GM19023 (cell line): ENCODE measurements around the gene NOP53.
"Not testable (repeated sequence)": the region's sequence is repeated elsewhere in the genome, so short reads cannot be mapped to it uniquely, and the experiment has no call there.

Experiments used
- ATAC-seq: cut with Tn5 transposase; IDR thresholded peaks from one replicate; pipeline ENCODE4 v1.9.1; 2021; ENCODE audit warnings: mild to moderate bottlenecking, moderate library complexity; ENCODE audit not compliant: unreplicated experiment

NOP53 gene

DNA sequence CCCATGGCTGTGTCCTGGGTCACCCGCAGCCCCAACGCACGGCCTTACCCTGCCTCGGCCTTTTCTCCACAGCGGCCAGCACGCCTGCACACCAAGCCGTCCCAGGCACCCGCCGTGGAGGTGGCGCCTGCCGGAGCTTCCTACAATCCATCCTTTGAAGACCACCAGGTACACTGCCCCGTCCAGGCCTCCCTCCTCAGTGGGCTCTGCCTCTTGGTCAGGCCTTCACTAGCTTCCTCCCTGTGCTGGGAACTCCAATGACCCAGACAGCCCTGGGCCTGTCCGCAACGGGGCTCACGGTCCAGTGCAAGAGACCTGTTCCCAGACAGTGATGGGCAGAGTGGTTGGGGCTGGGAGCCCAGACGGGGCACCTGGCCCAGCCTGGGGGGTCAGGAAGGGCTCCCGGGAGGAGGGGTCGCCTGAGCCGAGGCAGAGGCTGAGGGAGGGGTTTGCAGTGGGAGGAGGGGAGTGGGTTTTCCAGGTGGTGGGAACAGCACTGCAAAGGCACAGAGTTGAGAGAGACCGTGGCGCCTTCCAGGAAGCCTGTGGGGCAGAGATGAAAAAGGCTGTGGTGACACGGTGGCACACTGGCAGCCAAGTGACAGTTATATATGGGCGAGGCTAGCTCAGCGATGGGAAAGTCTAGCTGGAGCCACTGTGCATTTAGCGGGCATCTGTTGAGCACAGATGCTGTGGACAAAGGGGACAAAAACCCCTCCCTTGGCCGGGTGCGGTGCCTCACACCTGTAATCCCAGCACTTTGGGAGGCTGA, 7.3 kb downstream of the NOP53 start:
- ATAC-seq, result no peak

DNA sequence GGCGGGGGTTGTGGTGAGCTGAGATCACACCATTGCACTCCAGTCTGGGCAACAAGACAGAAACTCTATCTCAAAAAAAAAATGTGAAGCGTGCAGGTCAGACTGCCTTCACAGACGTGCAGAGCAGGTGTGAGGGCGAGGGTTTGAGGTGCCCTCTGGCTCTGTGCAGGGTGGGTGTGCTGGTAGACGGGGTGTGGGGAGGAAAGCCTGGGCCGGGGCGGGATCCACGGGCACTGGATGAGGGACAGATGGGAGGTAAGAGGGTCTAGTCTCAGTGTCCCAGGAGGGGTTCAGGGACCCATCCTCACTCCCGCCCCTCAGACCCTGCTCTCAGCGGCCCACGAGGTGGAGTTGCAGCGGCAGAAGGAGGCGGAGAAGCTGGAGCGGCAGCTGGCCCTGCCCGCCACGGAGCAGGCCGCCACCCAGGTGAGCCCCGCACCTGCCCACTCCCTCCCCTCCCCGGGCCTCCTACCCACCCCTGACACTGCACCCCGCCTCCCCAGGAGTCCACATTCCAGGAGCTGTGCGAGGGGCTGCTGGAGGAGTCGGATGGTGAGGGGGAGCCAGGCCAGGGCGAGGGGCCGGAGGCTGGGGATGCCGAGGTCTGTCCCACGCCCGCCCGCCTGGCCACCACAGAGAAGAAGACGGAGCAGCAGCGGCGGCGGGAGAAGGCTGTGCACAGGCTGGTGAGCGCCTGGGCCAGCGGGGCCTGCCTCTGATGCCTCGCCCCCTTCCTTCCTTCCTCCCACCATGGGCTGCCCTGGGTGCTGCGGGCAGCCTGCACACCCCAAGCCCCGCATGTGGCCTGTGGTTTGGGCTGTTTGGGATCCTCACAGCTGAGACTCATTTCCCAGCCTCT, 9.1 kb downstream of the NOP53 start:
- ATAC-seq, result no peak

- no peak for ATAC-seq
These were observed 9.9 kb downstream of the NOP53 start for GRCh38 chr19:47755065-47755761.

DNA sequence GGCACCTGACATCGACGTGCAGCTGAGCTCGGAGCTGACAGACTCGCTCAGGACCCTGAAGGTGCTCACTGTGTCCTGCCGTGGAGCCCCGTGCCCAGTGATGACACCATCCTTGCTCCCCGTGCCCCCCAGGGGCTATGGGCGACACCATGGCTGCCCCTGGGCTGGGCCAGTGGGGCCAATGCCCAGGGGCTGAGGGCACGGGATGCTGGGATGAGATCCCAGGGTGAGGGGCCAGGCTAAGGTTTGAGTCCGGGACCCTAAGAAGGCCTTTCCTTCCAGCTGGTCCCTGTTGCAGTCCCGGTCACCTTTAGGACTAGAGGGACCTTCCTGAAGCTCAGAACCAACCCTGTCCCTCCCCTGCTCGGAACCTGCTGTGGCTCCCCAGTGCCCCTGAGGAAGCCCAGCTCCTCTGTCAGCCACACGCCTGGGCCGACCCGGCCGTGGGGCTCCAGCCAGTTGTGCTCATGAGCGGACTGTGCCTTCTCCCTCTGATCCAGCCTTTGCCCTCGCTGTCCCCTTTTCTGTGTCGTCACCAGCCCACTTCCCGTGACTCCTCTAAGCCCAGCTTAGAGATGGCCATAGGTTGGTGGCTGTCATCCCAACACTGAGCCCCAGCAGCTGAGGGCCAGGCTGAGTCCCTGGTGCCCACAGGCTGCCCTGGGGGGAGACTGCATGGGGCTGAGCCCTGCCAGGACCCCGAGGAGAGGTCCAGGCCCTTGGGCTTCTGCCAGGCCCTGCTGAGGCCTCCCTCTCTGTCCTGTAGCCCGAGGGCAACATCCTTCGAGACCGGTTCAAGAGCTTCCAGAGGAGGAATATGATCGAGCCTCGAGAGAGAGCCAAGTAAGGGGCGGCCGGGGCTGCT, 10.6 kb downstream of the NOP53 start:
- no peak for ATAC-seq

DNA sequence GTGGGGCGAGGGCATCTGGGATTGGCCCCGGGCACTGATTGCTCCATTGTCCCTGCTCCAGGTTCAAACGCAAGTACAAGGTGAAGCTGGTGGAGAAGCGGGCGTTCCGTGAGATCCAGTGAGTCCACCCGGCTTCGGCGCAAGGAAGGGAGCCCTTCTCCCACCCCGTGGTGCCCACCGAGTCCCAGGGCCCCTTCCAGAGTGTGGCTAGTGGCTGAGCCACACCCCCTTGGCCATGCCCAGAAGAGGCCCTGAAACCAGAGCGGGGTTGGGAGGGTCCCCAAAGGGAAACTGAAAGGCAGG, 11.2 kb downstream of the NOP53 start:
- ATAC-seq, result no peak

DNA sequence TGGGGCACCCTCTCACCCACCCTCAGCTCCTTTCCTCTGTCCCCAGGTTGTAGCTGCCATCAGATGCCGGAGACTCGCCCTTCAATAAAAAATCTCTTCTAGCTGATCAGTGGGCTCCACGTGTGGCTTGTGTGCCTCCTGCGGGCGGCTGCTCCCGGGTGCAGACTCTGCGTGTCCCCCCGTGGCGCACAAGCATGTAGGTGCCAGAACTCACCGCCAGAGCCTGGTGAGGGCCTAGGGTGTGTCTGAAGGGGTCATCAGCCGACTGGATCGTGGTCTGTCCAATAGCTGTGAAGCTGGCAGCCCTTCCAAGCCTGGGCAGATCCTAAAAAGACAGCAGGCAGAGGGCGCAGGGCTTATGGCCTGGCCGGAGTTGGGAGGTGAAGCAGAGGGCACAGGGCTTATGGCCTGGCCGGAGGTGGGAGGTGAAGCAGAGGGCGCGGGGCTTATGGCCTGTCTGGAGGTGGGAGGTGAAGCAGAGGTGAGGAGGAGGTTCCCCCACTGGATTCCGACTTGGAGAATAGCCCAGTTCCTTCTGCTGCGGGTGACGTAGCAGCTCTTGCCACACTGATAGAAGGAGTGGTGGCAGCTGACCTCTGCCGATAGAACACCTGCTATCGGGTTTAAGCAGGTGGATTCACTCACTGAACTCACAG, 11.7 kb downstream of the NOP53 start:
- ATAC-seq, result no peak

DNA sequence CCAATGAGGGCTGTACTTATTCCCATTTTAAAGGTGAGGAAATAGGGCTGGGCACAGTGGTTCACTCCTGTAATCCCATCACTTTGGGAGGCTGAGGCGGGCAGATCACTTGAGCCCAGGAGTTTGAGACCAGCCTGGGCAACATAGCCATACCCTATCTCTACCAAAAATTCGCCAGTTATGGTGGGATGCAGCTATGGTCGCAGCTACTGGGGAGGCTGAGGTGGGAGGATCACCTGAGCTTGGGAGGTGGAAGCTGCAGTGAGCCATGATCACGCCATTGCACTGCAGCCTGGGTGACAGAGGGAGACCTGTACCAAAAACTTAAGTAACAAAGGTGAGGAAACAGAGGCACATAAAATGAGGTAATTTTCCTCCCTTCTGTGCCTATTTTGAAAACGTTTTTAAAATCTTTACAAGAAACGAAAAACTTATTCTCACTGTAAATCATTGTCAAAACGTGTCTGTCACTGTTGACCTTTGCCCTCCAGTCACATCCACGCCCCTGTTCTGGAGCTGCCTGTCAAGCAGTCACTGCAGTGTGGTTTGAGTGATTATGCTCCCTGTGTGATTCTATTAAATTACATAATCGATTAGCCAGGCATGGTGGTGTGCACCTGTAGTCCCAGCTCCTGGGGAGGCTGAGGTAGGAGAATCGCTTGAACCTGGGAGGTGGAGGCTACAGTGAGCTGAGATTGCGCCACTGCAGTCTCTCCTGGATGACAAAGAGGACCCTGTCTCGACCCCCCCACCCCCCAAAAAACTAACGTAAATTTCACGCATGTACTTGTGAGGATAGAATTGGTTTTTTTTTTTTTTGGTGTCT, 12.5 kb downstream of the NOP53 start:
- no peak for ATAC-seq

DNA sequence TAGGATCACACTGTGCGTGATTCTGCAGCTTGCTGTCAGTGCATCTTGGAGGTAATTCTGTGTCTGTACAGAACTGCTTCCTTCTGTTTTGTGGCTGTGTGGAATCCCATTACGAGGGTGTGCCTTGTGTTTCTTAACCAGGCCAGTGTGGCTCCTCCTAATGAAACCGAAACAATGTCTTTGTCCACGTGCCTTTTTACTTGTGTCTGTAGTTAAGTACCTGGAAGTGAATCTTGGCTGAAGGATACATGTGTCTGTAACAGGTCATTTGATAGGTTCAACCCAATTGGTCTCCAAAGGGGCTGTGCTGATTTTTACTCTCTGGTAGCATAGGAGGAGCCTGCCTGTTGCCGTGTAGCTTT, 13.1 kb downstream of the NOP53 start:
- no peak for ATAC-seq

DNA sequence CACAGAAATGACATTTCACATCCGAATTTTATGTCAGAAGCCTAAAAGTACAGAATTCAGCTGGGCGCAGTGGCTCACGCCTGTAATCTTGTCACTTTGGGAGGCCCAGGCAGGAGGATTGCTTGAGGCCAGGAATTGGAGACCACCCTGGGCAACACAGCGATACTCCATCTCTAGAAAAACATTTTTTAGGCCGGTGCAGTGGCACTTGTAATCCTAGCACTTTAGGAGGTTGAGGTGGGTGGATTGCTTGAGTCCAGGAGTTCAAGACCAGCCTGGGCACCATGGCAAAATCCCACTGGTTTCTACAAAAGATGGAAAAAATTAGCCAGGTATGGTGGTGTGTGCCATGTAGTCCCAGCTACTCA, 15.3 kb downstream of the NOP53 start:
- no peak for ATAC-seq

GRCh38 chr19:47761566-47761965, 16.2 kb downstream of the NOP53 start:
- no peak for ATAC-seq

GRCh38 chr19:47762151-47762550, 16.8 kb downstream of the NOP53 start:
- ATAC-seq, result no peak

GRCh38 chr19:47762615-47763308, 17.4 kb downstream of the NOP53 start:
- no peak for ATAC-seq

DNA sequence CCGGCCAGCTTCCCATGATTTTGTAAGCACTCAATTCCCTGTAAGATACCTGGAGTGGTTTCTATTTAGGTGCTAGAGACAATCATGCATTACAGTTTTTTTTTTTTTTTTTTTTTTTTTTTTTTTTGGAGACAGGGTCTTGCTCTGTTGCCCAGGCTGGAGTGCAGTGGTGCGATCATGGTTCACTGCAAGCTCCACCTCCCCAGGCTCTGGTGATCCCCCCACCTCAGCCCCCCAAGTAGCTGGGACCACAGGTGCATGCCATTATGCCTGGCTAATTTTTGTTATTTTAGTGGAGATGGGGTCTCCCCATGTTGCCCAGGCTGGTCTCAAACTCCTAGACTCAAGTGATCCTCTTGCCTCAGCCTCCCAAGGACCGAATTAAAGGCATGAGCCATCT, 19.4 kb downstream of the NOP53 start:
- ATAC-seq, result not testable (repeated sequence)

DNA sequence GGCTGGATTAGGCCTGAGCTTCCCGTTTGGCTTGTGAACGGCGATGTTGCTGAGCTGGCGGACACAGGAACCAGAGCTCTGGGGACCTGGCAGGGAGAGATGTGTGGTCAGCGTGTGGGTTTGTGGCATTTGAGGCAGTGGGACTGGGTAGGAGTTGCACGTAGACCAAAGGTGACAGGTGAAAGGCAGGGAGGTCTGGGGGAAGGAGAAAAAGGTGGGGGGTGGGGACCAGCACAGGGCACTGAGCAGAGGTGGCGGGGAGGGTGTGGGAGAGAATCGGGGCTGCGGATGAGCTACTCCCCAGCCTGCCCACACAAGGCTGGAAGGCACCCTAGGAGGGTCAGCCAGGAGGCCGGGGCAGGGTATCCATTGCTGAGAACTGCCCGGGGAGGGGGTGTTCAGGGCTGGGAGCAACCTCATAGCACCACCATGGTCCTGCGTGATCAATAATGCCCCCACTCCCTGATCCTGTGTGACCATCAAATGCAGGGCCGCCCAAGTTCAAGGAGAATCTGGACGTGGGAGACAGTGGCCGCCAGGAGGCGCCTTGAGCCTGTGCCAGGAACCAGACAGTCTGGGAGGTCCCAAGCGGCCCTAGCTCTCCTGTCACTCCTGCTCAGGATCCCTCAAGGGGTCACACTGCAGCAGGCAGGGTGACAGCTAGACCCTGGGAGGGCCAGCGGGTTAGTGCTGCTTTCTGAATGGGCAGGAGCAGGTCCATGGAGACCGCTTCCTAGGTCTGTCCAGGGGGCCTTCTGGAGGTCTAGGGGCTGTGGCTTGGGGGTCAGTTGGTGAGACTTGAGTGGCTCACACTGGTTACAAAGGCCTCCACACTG, 20.4 kb downstream of the NOP53 start:
- no peak for ATAC-seq

- ATAC-seq, result no peak
These were observed 20.9 kb downstream of the NOP53 start for GRCh38 chr19:47766359-47766620.

GRCh38 chr19:47766670-47767069, 21.3 kb downstream of the NOP53 start:
- ATAC-seq, result no peak

DNA sequence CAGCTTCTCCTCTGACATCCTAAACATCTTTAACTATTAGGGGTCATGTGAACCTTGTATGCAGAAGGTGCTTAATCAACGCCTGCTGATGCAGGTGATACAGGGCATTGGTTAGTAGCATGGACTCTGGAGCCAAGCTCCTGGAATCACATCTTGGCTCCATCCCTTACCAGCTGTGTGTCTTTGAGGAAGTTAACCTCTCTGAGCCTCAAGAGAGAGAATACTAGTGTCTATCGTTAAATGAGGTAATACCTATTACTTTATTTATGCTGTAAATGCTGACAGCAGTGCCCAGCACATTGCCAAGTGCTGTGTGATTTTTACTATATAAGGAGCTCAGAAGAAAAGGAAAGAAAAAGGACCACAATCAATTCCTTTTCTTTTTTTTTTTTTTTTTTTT, 22.0 kb downstream of the NOP53 start:
- no peak for ATAC-seq

- no peak for ATAC-seq
These were observed 23.3 kb downstream of the NOP53 start for GRCh38 chr19:47768604-47769003.
